ENCODE measurements around the gene ADIPOR2. TPM values are rescaled to one million over a fixed set of nuclear protein-coding genes. Genes with fewer than 3 reads are reported as not detected.
"Not testable (repeated sequence)": the region's sequence is repeated elsewhere in the genome, so short reads cannot be mapped to it uniquely, and the experiment has no call there.

ADIPOR2 gene
- total RNA-seq, 2 experiments from 2014 or later, result 51.7 to 52.6 TPM

DNA sequence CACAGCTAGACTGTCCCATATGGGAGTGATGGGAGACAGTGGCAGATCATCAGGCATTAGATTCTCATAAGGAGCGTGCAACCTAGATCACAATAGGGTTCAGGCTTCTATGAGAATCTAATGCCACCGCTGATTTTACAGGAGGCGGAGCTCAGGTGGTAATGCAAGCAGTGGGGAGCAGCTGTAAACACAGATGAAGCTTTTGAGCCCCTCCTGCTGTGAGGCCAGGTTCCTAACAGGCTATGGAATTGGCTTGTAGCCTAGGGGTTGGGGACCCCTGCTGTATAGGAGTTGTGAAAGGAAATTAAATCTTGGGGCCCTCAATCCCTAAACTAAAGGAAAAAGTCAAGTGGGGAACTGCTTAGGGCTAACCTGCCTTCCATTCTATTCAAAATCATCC is 29.6 kb downstream of the ADIPOR2 start:
- Mint-ChIP-seq H3K36me3 (ENCODE audit: low read depth) (peaks cover 19% of the 10 kb centered on the region), H3K4me1 (peaks cover 27% of the 10 kb centered on the region), H3K27me3 (no peaks in the 10 kb centered on the region), H3K9me3 (ENCODE audit: low read depth) (peaks cover 2% of the 10 kb centered on the region), H3K27ac (no peak overlapping the region), H3K4me3 (no peak overlapping the region)
- DNase-seq (no peak), ATAC-seq (no peak)
- intact Hi-C loops (cut with DNase I, micrococcal nuclease), result no loop called here
- ChIA-PET POLR2A (no interaction called here), CTCF (no interaction called here)

DNA sequence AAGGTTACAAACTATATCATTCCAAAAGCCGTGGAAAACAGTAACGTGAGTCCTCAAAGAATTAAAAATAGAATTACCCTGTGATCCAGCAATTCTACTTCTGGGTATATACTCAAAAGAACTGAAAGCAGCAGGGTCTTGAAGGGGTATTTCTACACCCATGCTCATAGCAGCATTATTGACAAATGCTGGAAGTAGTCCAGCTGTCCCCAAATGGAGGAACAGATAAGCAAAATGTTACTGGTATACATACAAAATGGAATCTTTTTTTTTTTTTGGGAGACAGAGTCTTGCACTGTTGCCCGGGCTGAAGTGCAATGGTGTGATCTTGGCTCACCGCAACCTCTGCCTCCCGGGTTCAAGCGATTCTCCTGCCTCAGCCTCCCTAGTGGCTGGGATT is 32.9 kb downstream of the ADIPOR2 start:
- H3K36me3 Mint-ChIP-seq (ENCODE audit: low read depth), result peaks cover 20% of the 10 kb centered on the region
- DNase-seq (no peak), ATAC-seq (no peak)
- H3K27ac Mint-ChIP-seq, result no peak overlapping the region
- no peak overlapping the region for H3K4me3 Mint-ChIP-seq
- H3K4me1 Mint-ChIP-seq, result peaks cover 7% of the 10 kb centered on the region
- no peaks in the 10 kb centered on the region for H3K27me3 Mint-ChIP-seq
- peaks cover 2% of the 10 kb centered on the region for H3K9me3 Mint-ChIP-seq (ENCODE audit: low read depth)
- ChIA-PET POLR2A (no interaction called here), CTCF (interaction anchor here (0.9 kb wide), 1 partner anchor 10 kb away, joined by 4 read pairs; no protein-coding TSS in a partner anchor)
- intact Hi-C loops (cut with DNase I, micrococcal nuclease), result no loop called here

- ChIA-PET POLR2A (no interaction called here), CTCF (no interaction called here)
- intact Hi-C loops (cut with DNase I, micrococcal nuclease), result no loop called here
- no peak for DNase-seq
- H3K27ac Mint-ChIP-seq, result no peak overlapping the region
- no peak overlapping the region for H3K4me3 Mint-ChIP-seq
- no peaks in the 10 kb centered on the region for H3K27me3 Mint-ChIP-seq
- peaks cover 20% of the 10 kb centered on the region for H3K36me3 Mint-ChIP-seq (ENCODE audit: low read depth)
- H3K4me1 Mint-ChIP-seq, result peaks cover 4% of the 10 kb centered on the region
- peaks cover 2% of the 10 kb centered on the region for H3K9me3 Mint-ChIP-seq (ENCODE audit: low read depth)
- no peak for ATAC-seq
These were observed 33.4 kb downstream of the ADIPOR2 start for GRCh38 chr12:1724250-1724649.

DNA sequence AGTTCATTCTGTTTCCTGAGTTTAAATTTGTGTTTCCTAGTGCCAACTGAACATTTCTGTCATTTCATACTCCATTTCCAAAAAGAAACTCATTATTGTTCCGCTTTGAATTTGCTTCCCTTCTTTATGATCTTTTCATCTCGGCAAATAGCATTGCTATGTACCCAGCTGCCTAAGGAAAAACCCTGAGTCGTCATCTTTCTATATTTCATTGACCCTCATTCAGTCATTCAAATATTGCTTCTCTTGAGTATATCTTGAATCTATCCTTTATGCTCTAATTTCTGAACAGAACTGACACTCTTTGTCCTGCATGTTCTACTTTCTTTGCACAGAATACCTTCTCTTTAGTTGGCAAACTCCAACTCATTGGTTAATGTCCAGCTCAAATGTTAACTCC is 35.9 kb downstream of the ADIPOR2 start:
- H3K9me3 Mint-ChIP-seq (ENCODE audit: low read depth), result peaks cover 2% of the 10 kb centered on the region

GRCh38 chr12:1728824-1729223 is 38.0 kb downstream of the ADIPOR2 start:
- DNase-seq (no peak), ATAC-seq (no peak)
- no peak overlapping the region for H3K27ac Mint-ChIP-seq
- no peak overlapping the region for H3K4me3 Mint-ChIP-seq
- ChIA-PET POLR2A (no interaction called here), CTCF (interaction anchor here (0.7 to 1.2 kb wide), 2 partner anchors 10 to 63 kb away, joined by 3 to 4 read pairs; no protein-coding TSS in a partner anchor)
- intact Hi-C loops (cut with DNase I, micrococcal nuclease), result no loop called here
- H3K4me1 Mint-ChIP-seq, result peaks cover 12% of the 10 kb centered on the region
- H3K9me3 Mint-ChIP-seq (ENCODE audit: low read depth), result peaks cover 2% of the 10 kb centered on the region
- H3K27me3 Mint-ChIP-seq, result no peaks in the 10 kb centered on the region
- peaks cover 20% of the 10 kb centered on the region for H3K36me3 Mint-ChIP-seq (ENCODE audit: low read depth)

More for the DNA sequence above, 35.9 kb downstream of the ADIPOR2 start:
- Mint-ChIP-seq H3K4me1 (peaks cover 4% of the 10 kb centered on the region), H3K4me3 (no peak overlapping the region), H3K27me3 (no peaks in the 10 kb centered on the region), H3K27ac (no peak overlapping the region), H3K36me3 (ENCODE audit: low read depth) (peaks cover 18% of the 10 kb centered on the region)
- intact Hi-C loops (cut with DNase I, micrococcal nuclease), result no loop called here
- DNase-seq (no peak), ATAC-seq (no peak)
- CTCF ChIA-PET, result interaction anchor here (0.6 kb wide), 1 partner anchor 49 kb away, joined by 4 read pairs; no protein-coding TSS in a partner anchor
- POLR2A ChIA-PET, result no interaction called here

DNA sequence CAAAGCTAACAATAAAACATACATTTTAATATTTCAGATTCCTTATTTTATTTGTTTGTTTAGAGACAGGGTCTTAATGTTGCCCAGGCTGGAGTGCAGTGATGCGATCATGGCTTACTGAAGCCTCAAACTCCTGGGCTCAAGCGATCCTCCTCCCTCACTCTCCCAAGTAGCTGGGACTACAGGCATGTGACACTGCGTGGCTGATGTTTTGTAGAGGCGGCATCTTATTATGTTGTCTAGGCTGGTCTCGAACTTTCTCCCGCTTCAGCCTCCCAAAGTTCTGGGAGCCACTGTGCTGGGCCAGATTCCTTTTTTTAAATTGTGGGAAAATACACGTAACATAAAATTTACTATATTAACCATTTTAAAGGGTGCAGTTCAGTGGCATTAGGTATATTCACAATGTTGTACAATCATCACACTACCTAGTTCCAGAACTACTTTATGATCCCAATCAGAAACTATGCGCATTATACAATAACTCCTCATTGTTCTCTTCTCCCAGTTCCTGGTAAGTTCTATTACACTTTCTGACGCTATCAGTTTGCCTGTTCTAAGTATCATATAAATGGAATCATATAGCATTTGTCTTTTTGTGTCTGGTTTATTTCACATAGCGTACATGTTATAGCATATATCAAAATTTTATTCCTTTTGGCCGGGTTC is 40.3 kb downstream of the ADIPOR2 start:
- no peak for ATAC-seq
- no peaks in the 10 kb centered on the region for H3K9me3 Mint-ChIP-seq (ENCODE audit: low read depth)
- H3K4me1 Mint-ChIP-seq, result peaks cover 8% of the 10 kb centered on the region
- H3K27me3 Mint-ChIP-seq, result no peaks in the 10 kb centered on the region
- ChIA-PET CTCF (no interaction called here), POLR2A (no interaction called here)
- no peak for DNase-seq
- H3K36me3 Mint-ChIP-seq (ENCODE audit: low read depth), result peaks cover 17% of the 10 kb centered on the region
- no peak overlapping the region for H3K4me3 Mint-ChIP-seq
- no peak overlapping the region for H3K27ac Mint-ChIP-seq
- intact Hi-C loops (cut with DNase I, micrococcal nuclease), result no loop called here

GRCh38 chr12:1731688-1732078 is 40.8 kb downstream of the ADIPOR2 start:
- H3K4me3 Mint-ChIP-seq; H3K27me3 Mint-ChIP-seq; intact Hi-C loops (cut with DNase I, micrococcal nuclease); H3K9me3 Mint-ChIP-seq (ENCODE audit: low read depth); ATAC-seq; H3K27ac Mint-ChIP-seq; DNase-seq; POLR2A ChIA-PET: not testable (repeated sequence)
- CTCF ChIA-PET, result interaction anchor here (0.7 to 1.1 kb wide), 2 partner anchors 26 to 64 kb away, joined by 3 read pairs; no protein-coding TSS in a partner anchor
- Mint-ChIP-seq H3K36me3 (ENCODE audit: low read depth) (peaks cover 17% of the 10 kb centered on the region), H3K4me1 (peaks cover 10% of the 10 kb centered on the region)

GRCh38 chr12:1732914-1733313 is 42.0 kb downstream of the ADIPOR2 start:
- Mint-ChIP-seq H3K4me3 (no peak overlapping the region), H3K36me3 (ENCODE audit: low read depth) (peaks cover 11% of the 10 kb centered on the region), H3K9me3 (ENCODE audit: low read depth) (no peaks in the 10 kb centered on the region), H3K4me1 (peaks cover 20% of the 10 kb centered on the region), H3K27ac (no peak overlapping the region), H3K27me3 (no peaks in the 10 kb centered on the region)
- CTCF ChIA-PET, result interaction anchor here (1.1 kb wide), 1 partner anchor 27 kb away, joined by 3 read pairs; no protein-coding TSS in a partner anchor
- intact Hi-C loops (cut with DNase I, micrococcal nuclease), result no loop called here
- POLR2A ChIA-PET, result no interaction called here
- no peak for ATAC-seq
- DNase-seq, result no peak

DNA sequence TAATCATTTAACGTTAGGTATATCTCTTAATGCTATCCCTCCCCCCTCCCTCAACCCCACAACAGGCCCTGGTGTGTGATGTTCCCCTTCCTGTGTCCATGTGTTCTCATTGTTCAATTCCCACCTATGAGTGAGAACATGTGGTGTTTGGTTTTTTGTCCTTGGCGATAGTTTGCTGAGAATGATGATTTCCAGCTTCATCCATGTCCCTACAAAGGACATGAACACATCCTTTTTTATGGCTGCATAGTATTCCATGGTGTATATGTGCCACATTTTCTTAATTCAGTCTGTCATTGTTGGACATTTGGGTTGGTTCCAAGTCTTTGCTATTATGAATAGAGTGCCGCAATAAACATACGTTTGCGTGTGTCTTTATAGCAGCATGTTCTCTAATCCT is 42.8 kb downstream of the ADIPOR2 start:
- H3K27ac Mint-ChIP-seq; H3K27me3 Mint-ChIP-seq; H3K9me3 Mint-ChIP-seq (ENCODE audit: low read depth); DNase-seq; ATAC-seq; POLR2A ChIA-PET; intact Hi-C loops (cut with DNase I, micrococcal nuclease); H3K4me3 Mint-ChIP-seq; CTCF ChIA-PET: not testable (repeated sequence)
- Mint-ChIP-seq H3K4me1 (peaks cover 24% of the 10 kb centered on the region), H3K36me3 (ENCODE audit: low read depth) (peaks cover 11% of the 10 kb centered on the region)

GRCh38 chr12:1737652-1738286 is 46.9 kb downstream of the ADIPOR2 start:
- Mint-ChIP-seq H3K27me3 (no peaks in the 10 kb centered on the region), H3K4me3 (no peak overlapping the region), H3K36me3 (ENCODE audit: low read depth) (peaks cover 5% of the 10 kb centered on the region), H3K27ac (no peak overlapping the region), H3K9me3 (ENCODE audit: low read depth) (no peaks in the 10 kb centered on the region), H3K4me1 (peaks cover 43% of the 10 kb centered on the region)
- DNase-seq (no peak), ATAC-seq (no peak)
- intact Hi-C loops (cut with DNase I, micrococcal nuclease), result no loop called here
- ChIA-PET POLR2A (interaction anchor here (0.6 kb wide), 1 partner anchor 18 kb away, joined by 5 read pairs; no protein-coding TSS in a partner anchor), CTCF (interaction anchor here (0.6 kb wide), 1 partner anchor 205 kb away, joined by 3 read pairs; no protein-coding TSS in a partner anchor)

GRCh38 chr12:1738446-1738845 is 47.6 kb downstream of the ADIPOR2 start:
- no peaks in the 10 kb centered on the region for H3K27me3 Mint-ChIP-seq
- peaks cover 43% of the 10 kb centered on the region for H3K4me1 Mint-ChIP-seq
- H3K4me3 Mint-ChIP-seq, result no peak overlapping the region
- no peak overlapping the region for H3K27ac Mint-ChIP-seq
- intact Hi-C loops (cut with DNase I, micrococcal nuclease), result no loop called here
- POLR2A ChIA-PET, result interaction anchor here (0.6 kb wide), 1 partner anchor 19 kb away, joined by 5 read pairs; no protein-coding TSS in a partner anchor
- DNase-seq (no peak), ATAC-seq (no peak)
- peaks cover 5% of the 10 kb centered on the region for H3K36me3 Mint-ChIP-seq (ENCODE audit: low read depth)
- H3K9me3 Mint-ChIP-seq (ENCODE audit: low read depth), result no peaks in the 10 kb centered on the region
- CTCF ChIA-PET, result interaction anchor here (0.6 kb wide), 1 partner anchor 206 kb away, joined by 3 read pairs; no protein-coding TSS in a partner anchor

DNA sequence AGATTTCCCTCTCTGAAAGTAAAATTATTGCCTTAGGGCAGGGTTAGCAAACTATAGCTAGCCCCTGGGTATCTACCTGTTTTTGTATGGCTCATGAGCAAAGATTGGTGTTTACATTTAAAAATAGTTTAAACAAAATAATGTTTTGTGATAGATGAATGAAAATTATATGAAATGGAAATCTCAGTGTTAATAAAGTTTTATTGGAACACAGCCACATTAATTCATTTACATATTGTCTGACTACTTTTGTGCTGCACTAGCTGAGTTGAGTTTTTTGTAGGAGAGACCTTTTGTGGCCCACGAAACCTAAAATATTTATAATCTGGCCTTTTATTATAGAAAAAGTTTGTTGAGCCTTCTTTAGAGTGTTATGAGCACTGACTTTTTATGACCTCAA is 48.5 kb downstream of the ADIPOR2 start:
- POLR2A ChIA-PET, result no interaction called here
- CTCF ChIA-PET, result interaction anchor here (0.8 kb wide), 1 partner anchor 51 kb away, joined by 5 read pairs; no protein-coding TSS in a partner anchor
- no peaks in the 10 kb centered on the region for H3K27me3 Mint-ChIP-seq
- peaks cover 2% of the 10 kb centered on the region for H3K36me3 Mint-ChIP-seq (ENCODE audit: low read depth)
- H3K4me3 Mint-ChIP-seq, result no peak overlapping the region
- no peaks in the 10 kb centered on the region for H3K9me3 Mint-ChIP-seq (ENCODE audit: low read depth)
- no peak overlapping the region for H3K27ac Mint-ChIP-seq
- ATAC-seq (no peak), DNase-seq (no peak)
- intact Hi-C loops (cut with DNase I, micrococcal nuclease), result no loop called here
- peaks cover 43% of the 10 kb centered on the region for H3K4me1 Mint-ChIP-seq

Measured in activated CD4-positive, alpha-beta T cell treated with anti-CD3 and anti-CD28 coated beads for 36 hours (primary cell).